Jurkat, Clone E6-1 (cell line): Measurements from ENCODE around the gene TRIM63.
A peak's percentile ranks its signal among the peaks of the same experiment; 100 is the strongest.

Experiments used
- DNase-seq: peaks from one replicate; pipeline ENCODE4 v3.0.0-alpha.2; 2011; ENCODE audit warnings: low read depth, low spot score
- H3K4me3 ChIP-seq: 2 replicates; pipeline ENCODE4 v1.5.1; 2011; ENCODE audit warnings: mild to moderate bottlenecking, low read length, control low read depth, moderate library complexity

Gene TRIM63

DNA sequence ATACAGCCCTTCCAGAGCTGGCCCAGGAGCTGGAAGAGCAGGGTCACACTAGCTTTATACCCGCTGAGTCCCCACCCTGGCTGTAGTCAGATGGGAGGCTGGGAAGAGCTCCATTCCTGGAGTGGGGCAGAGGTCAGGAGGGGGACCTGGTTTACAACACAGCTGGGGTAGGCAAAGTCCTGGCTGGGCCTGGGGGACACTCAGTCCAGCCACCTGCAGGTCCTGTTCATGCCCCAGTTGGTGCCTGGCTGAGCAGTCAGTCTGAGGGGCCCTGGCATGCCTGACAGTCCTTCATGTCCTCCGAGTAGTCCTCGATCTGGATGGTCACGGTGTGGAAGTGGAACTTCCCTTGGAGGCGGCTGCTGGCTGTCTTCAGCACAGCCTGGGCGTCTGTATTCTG, 28.5 kb downstream of the TRIM63 start:
- no peak overlapping the region for H3K4me3 ChIP-seq
- no peak for DNase-seq

DNA sequence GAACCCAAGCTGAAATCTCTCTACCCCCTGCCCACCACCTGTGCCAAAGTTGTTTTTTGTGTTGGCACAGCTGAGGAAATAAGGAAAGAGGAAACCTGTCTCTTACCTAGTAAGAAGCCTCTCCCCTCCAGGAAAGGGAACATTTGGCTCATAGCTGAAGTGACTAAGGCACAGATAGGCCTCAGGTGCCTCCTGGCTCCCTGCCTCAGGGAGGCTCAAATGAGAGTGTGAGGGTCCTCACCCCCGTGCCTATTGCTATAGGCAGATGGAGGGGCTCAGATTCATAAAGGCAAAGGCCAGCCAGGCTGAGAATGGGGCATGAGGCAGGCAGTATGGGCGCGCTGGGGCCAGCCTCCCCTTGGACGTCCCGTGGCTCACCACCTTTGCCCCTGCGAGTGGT, 29.0 kb downstream of the TRIM63 start:
- DNase-seq, result no peak

DNA sequence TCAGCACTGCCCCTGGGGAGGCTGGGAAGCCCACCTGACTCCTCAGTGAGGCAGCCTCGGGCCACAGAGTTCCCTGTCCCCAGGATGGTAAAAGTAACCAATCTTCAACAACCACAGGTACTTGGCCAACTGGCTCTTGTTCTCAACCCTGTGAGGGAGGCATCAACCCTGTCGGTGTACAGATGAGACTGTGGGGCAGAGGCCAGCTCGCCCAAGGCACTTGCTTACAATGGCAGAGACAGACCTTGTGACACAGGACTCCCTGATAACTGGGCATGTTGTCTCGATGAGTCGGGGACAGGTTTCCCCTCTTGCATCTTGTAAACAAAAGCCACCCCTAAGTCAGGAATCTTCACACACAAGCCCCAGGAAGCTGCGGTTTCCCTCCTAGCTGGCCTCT, 29.5 kb downstream of the TRIM63 start:
- DNase-seq, result no peak
- H3K4me3 ChIP-seq, result no peak overlapping the region

More for the DNA sequence above, 29.0 kb downstream of the TRIM63 start:
- H3K4me3 ChIP-seq, result no peak overlapping the region

DNA sequence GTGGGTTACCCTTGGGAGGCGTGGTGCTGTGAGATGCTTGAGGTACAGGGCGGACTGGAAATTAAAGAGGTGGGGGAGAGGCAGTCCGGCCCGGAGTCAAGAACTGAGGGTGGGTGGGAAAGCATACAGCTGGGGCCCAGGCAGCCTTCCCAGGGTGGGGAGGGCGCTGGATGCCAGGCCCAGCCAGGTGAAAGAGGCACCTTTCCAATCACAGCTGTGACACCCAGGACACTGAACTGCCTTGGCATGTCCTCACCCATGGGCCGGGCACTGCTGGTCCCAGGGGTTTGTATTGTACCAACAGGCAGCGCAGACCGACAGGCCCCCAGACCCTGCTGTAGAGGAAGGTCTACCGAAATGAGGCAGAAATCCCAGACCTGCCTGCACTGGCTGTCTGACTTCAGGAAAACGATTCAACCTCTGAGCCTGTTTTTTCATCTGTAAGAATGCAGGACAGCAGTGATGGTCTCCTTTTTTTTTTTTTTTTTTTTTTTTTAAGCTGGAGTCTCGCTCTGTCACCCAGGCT, 30.6 kb downstream of the TRIM63 start:
- no peak for DNase-seq
- no peak overlapping the region for H3K4me3 ChIP-seq

DNA sequence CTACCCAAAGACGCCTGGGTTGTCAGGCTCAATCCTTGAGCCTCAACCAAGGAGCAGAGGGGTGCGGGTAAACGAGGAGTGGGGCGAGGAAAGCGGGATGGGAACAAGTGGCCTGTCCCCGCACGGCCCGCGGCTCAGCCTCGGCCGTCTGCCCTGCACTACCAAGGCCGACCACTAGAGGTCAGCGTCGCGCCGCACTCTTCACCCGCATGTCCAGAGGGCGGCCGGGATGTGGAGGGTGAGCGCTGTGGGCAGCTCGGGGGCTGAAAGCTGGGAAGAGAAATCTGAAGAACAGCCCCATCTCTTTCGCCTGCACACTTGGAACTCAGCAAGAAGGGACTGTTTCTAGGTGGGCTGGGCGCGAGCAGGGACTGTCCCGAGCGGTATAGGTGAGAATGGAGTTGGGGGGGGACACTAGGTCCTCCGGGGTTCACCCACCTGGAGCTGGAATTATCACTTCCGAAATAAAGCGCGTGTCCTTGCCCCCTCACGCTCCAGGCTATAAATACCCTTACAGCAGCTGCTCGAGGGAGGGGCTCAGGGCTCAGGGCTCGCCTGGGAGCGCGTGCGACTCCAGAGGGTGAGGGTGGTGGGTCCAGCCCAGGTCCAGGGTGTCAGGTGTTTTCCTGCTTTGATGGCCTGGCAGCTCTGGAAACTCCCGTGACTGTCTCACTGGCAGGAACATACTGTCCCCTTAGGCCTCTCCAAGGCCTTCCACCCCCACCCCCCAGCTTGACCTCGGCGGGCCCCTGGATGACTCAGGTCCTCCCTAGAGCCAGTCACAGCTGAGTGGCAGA, 31.3 kb downstream of the TRIM63 start:
- H3K4me3 ChIP-seq, result peak overlapping the region; percentile 92
- no peak for DNase-seq

DNA sequence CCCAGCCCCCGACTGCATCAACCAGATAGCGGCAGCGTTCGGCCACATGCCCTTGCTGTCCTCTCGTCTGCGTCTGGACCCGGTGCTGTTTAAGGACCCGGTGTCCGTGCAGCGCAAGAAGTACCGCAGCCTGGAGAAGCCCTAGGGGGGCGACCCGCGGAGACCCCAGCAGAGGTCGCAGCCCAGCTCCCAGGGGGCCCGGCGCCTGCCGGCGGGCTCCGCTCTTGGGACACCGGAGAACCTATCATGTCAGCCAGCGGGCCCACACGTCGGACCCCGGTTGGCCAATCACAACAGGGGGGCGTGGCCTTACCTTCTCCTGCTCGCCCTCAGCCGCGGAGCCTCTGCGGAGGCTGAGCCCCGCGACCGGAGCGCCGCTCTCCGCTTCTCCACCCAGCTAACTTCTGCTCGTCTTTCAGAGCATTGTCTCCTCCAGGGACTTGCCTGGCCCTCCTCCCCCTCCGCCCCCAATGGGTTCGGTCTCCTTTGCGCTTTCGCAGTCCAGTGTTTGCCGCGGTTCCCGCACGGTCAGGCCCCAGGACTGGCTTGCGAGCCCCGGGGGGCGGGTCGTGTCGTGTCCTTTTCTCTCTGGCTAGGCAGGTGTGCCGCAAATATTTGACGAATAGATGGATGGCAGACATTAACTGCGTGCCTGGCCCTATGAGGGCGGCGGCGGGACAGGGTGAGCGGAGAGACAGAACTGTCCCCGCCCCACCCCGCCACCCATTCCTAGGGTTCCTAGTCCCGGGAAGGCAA, 32.0 kb downstream of the TRIM63 start:
- peak; percentile 92 for DNase-seq
- H3K4me3 ChIP-seq, result peak overlapping the region; percentile 92

DNA sequence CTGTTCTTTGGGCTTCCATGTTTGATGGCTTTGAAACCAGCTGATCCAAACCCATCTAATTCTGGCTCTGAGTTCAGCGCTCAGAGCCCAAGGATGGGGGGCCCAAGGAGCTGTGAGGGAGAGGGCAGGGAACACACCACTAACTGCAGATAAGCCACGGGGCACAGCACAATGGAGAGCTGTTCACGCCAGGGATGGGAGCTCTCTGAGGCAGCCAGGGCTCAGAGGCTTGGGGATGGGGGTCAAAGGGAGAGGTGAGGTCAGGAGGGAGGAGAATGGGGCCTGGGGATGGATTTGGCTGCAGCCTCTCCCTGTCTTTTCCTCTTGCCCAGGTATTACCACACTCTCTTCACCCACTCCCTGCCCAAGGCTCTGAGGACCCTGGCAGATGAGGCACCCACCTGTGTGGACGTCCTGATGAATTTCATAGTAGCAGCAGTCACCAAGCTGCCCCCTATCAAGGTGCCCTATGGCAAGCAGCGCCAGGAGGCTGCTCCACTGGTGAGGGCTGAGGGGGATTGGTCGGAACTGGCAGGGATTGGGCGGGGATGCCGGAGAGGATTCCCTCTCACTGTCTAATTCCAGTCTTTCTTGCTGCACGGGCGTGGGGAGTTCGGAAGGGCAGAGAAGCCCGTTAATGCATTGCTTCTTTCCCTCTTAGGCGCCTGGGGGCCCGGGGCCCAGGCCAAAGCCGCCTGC, 32.8 kb downstream of the TRIM63 start:
- H3K4me3 ChIP-seq, result peak overlapping the region; percentile 92
- no peak for DNase-seq

DNA sequence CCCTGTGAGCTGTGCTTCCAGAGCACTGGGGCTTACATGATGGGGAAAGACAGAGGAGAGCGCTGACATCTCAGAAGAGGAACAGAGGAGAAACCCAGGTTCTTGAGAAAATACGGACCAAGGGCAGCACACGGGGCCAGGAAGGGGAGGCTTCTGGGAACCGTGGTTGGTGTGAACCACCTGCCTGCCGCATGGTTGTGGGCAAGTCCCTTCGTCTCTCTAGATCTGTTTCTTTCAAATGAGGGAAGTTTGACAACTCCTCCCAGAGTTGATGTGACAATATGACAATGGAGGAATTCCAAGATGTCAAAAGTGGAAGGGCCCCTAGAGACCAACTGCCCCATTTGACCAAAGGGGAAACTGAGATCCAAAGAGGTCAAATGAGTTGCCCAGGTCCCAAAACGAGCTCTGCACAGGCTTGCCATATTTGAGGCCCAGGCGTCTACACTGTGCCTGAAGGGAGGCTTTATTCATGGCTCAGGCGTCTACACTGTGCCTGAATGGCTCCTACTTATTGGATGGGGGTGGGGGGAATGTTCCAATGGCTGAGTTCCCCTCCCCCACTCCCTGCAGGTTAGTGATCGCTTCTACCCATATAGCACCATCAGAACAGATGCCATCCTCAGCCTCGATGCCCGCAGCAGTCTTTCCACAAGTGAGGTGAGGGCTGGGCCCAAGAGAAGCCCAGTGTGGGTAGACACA, 34.6 kb downstream of the TRIM63 start:
- no peak for DNase-seq
- no peak overlapping the region for H3K4me3 ChIP-seq

DNA sequence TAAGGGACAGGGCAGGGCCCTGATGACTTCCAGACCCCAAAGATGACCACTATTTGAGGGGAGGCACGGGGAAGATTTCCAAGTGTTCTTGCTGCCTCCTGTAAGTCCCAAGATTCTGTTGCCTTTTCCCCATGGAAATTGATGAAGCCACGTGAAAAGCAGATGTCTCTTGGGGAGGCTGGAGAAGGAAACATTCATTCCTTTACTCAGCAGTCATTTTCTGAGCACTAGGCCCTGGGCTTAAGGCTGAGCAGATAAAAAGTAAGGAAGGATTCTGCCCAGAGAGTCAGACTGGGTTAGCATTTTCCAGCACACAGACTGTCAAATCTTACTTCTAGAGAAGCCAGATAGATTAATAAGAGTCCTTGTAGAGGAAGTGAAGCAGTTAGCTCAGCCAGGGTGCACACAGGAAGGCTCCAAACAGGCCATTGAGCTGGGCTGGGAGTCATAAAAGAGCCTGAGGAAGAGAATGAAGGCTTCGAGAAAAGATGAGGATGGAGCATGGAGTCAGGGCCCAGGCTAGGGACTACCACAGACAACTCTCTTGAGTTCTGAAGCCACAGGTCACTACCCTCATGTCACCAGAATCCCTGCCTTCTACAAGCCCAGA, 35.7 kb downstream of the TRIM63 start:
- H3K4me3 ChIP-seq, result no peak overlapping the region
- DNase-seq, result no peak

DNA sequence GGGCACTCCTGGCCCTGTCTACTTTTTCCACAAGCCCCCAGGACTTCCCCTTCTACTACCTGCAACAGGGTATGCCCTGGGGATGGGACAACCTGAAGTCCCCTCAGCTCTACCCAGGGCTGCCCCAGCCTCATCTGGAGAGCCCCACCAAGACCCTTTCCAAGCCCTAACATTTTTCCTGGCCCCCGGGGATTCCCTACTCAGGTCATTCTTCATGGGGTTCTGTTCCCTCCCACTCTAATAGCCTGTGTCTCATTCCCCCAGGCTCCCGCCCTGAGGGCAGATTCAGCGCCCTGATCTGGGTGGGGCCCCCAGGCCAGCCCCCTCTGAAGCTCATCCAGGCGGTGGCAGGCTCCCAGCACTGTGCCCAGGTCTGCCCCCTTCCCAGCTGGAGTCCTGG, 36.2 kb downstream of the TRIM63 start:
- no peak overlapping the region for H3K4me3 ChIP-seq

DNA sequence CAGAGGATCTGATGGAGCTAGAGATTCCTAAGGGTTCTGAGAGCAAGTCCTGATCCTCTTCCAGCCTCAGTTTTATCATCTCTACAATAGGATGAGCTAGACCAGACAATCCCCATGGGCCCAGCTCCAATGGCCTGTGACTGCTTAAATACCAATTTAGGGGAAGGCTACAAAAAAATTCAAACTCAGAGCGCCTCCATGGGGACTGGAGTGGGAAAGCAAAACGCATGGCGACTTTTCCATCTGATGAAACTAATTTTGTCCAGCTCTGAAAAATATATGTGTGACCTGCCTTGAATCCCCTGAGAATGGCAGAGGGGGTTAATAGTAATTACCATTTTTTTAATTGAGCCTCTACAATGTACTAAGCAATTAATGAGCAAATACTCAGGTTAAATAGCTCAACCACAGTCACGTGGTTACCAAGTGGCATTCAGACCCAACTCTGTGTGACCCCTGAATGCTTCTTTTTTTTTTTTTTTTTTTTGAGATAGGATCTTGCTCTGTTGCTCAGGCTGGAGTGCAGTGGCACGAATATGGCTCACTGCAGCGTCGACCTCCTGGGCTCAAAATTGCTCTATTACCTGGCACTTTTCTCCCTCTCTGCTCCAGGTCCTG, 37.5 kb downstream of the TRIM63 start:
- no peak for DNase-seq
- H3K4me3 ChIP-seq, result no peak overlapping the region

More for the DNA sequence above, 36.2 kb downstream of the TRIM63 start:
- no peak for DNase-seq

DNA sequence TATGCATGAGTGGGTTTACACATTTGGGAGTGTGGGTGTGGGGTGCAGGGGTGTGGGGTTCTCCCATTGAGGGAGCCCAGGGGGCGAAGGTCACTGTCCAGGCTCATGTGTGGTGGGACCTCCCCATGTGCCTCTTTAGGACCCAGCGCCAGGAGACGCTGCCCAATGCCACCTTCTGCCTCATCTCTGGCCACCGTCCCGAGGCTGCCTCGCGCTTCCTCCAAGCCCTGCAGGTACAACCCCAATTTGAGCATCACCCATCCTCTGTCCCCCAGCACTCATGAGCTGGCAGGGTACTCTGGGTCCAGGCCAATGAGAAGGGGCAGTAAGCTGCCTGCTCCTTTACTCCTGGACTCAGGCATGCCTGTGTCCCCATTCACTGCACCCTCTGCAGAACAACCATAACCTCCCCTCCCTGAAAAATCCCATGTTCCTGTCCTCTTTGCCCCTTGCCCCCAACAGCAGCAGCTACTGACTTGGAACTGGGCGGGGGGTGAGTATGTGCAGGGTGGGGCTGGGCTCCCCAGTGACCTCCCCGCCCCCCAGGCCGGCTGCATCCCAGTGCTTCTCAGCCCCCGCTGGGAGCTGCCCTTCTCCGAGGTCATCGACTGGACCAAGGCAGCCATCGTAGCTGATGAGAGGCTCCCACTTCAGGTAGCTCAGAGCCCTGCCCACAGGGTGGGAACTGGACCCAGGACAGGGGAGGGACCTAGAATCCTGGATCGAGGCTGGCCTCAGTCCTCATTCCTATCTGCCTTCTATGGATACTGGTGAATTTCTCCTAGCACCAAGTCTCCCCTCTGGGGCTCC, 38.2 kb downstream of the TRIM63 start:
- no peak for DNase-seq

DNA sequence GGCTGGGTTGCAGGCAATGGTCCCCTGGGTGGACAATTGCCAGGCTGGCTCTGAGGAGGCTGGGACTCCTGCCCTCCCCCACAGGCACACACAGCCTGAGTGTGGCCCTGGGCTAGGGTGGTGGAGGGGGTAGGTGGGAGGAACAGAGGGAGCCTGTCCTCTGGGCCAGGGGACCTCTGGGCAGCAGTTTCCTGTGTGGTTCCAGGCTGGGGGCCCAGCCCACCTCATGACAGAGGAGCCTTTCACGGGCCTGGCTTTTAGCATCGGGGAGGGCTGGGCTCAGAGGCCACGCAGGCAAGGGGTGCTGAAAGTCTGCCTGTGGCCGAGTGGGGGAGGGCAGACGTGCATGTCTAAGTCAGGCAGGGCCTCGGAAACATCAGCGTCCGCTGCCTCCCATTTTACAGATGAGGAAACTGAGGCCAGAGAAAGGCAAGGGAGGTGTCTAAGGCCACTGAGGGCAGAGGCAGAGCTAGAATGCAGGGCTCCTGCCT, 38.9 kb downstream of the TRIM63 start:
- DNase-seq, result no peak
- H3K4me3 ChIP-seq, result no peak overlapping the region

More for the DNA sequence above, 38.2 kb downstream of the TRIM63 start:
- H3K4me3 ChIP-seq, result no peak overlapping the region

DNA sequence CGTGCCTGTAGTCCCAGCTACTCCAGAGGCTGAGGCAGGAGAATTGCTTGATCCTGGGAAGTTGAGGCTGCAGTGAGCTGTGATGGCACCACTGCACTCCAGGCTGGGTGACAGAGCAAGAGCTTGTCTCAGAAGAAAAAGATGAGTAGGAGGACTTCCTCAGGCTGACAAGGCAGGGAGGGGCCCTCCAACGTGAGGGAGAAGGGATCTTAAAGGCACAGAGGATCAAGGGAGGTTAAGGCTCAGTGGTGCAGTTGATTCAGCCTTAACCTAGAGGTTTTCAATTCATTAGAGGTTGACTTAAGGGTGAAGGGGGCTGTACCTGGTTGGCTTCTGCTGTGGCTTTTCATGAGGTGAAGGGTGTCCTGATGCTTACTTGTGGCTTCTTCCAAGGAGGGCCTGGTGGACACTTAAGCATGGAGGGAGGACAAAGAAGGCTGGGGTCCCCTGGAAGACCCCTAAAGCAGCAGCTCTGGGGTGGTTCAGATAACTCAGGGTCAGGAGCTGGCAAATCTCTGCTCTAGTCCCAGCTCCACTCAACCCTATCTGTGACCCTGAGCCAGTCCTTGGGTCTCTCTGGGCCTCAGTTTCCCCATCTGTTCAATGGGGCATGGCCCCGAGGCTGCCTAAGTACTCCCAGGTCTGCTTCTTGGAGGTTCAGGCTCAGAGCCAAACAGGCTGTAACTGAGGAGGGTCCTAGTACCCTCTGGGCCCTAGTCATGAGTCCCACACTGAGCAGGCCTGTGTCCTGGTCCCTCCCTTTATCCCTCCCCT, 39.5 kb downstream of the TRIM63 start:
- no peak for DNase-seq
- H3K4me3 ChIP-seq, result no peak overlapping the region

DNA sequence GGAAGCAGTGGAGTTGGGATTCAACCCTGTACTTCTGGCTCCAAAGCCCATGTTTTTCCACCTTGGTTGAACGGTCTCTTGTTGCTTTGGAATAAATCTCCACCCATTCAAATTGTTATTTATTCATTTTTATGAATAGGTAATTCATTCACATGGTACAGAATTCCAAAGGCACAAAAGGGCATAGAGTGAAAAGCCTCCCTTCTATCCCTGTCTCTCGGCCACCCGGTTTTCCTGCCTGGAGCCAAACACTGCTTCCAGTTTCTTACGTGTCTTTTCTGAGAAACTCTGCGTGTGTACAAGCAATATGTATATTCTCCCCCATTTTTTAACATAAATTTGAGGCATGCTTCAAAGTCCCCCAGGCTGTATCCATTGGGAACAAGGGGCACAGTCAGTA, 41.9 kb downstream of the TRIM63 start:
- H3K4me3 ChIP-seq, result no peak overlapping the region
- DNase-seq, result no peak

DNA sequence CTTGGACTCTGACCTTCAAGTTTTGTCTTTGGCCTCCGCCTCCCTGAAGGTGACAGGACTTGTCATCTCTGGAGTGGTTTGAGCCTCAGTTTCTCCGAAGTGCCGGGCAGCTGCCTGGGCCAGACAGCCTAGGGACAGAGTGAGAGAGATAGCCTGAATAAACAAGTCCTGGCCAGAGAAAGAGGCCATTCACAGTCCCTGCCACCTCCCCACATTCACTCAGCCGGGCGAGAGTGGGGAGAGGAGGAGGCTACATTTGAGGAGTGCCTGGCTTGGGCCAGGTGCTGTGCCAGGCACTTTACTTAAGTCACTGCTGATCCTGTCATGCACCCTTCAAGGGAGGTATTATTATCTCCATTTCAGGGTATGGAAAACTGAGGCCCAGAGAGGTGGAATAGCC, 42.4 kb downstream of the TRIM63 start:
- no peak for DNase-seq
- no peak overlapping the region for H3K4me3 ChIP-seq

DNA sequence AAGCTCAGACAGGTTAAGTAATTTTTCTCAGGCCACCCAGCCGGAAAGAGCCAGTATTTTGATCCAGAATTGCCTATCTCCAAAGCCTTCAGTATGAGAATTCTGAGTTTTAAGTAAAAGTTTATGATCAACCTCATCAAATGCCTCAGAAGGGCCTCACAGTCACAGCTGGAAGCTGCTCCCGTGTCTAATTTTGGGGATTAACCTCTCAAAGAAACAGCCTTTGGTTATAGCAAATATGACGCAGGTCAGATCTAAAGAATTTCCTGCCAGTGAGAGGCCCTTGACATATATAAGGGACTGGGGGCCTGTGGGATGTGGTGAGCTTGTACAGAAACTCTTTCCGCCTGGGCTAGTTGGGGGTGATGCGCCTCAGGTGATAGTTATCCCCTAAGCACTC, 43.6 kb downstream of the TRIM63 start:
- DNase-seq, result no peak
- H3K4me3 ChIP-seq, result no peak overlapping the region
